Endothelial cell of umbilical vein (primary cell): ENCODE measurements around the gene IBA57. TPM values are rescaled to one million over a fixed set of nuclear protein-coding genes. Genes with fewer than 3 reads are reported as not detected.

Source experiments
- BruUV-seq: library from RNA; stranded (reverse); fragments of 400-500 nt; replicated peaks from 2 replicates; lab custom pipeline; 2021; lab: Mats Ljungman, UMichigan
- CTCF ChIA-PET: fragments of 300-600, 350-600 bp; sonication (Branson Sonifier 250); formaldehyde crosslinking; loops from one replicate; lab custom pipeline; 2021; ENCODE audit warnings: antibody characterized with exemption, inconsistent platforms; lab: Charles Lee
- POLR2A ChIA-PET: fragments of 300-600, 350-600 bp; sonication (Branson Sonifier 250); formaldehyde crosslinking; loops from one replicate; lab custom pipeline; 2021; ENCODE audit warnings: antibody characterized with exemption, inconsistent platforms; lab: Charles Lee
- DNase-seq: peaks from one replicate; pipeline ENCODE4 v3.0.0-alpha.2; 2011; ENCODE audit warnings: low read depth, low spot score
- FAIRE-seq: peaks from 2 replicates; lab custom pipeline; 2011; peaks lifted over from hg19 to GRCh38; lab: Jason Lieb, UNC
- H2AFZ ChIP-seq: 2 replicates; pipeline ENCODE4 v1.6.0; 2012; ENCODE audit warnings: low read depth, low read length, control low read depth, inconsistent platforms
- H3K27ac ChIP-seq: 2 replicates; pipeline ENCODE4 v1.5.1; 2011; ENCODE audit warnings: low read depth, mild to moderate bottlenecking, control low read depth, low read length, moderate library complexity; ENCODE audit not compliant: insufficient read depth
- H3K27me3 ChIP-seq, 2 experiments: 2 replicates each; pipeline versions ENCODE4 v1.6.0 to v1.6.1; 2011; ENCODE audit warnings: low read length in 2 of 2, mixed read lengths in 1 of 2; ENCODE audit not compliant: control insufficient read depth in 2 of 2, insufficient read depth in 2 of 2
- H3K36me3 ChIP-seq, 2 experiments: 2 replicates in 1 of 2; 3 replicates in 1 of 2; pipeline ENCODE4 v1.5.1; 2011; ENCODE audit warnings: low read length in 2 of 2, mild to moderate bottlenecking in 1 of 2, moderate library complexity in 1 of 2; ENCODE audit not compliant: control insufficient read depth in 2 of 2, insufficient read depth in 2 of 2; ENCODE audit errors: extremely low read depth in 1 of 2
- H3K4me1 ChIP-seq: 3 replicates; pipeline ENCODE4 v1.5.1; 2011; ENCODE audit warnings: mild to moderate bottlenecking, low read length; ENCODE audit not compliant: control insufficient read depth, insufficient read depth; ENCODE audit errors: extremely low read depth
- H3K4me2 ChIP-seq: 2 replicates; pipeline ENCODE4 v1.6.1; 2011; ENCODE audit warnings: low read length, control low read depth, mixed read lengths; ENCODE audit not compliant: insufficient read depth
- H3K4me3 ChIP-seq, 3 experiments: fragments of 200-600 bp in 1 of 3; sonication (generic), shearing (Covaris generic) in 1 of 3; replicated peaks in 1 of 3; 2 replicates each; pipeline ENCODE4 v1.5.1; 2011 to 2016; ENCODE audit warnings: control low read depth in 3 of 3, low read length in 3 of 3, mild to moderate bottlenecking in 2 of 3, inconsistent platforms in 1 of 3, low read depth in 1 of 3, moderate library complexity in 1 of 3; ENCODE audit not compliant: insufficient read depth in 1 of 3
- H3K79me2 ChIP-seq: 2 replicates; pipeline ENCODE4 v1.6.0; 2012; ENCODE audit warnings: low read length, inconsistent platforms; ENCODE audit not compliant: control insufficient read depth, insufficient read depth
- H3K9ac ChIP-seq: replicated peaks from 2 replicates; pipeline ENCODE3; 2011; ENCODE audit warnings: low read length, control low read depth; ENCODE audit not compliant: insufficient read depth; ENCODE audit errors: extremely low read depth
- H3K9me1 ChIP-seq: replicated peaks from 3 replicates; pipeline ENCODE4 v1.6.0; 2011; ENCODE audit warnings: mild to moderate bottlenecking, low read length; ENCODE audit not compliant: control insufficient read depth, insufficient read depth; ENCODE audit errors: extremely low read depth
- H3K9me3 ChIP-seq: replicated peaks from 2 replicates; pipeline ENCODE4 v1.5.1; 2012; ENCODE audit warnings: low read length, inconsistent platforms; ENCODE audit not compliant: control insufficient read depth, insufficient read depth
- H4K20me1 ChIP-seq: replicated peaks from 2 replicates; pipeline ENCODE3; 2011; ENCODE audit warnings: mild to moderate bottlenecking, low read length; ENCODE audit not compliant: control insufficient read depth, insufficient read depth; ENCODE audit errors: extremely low read depth
- EZH2 ChIP-seq: IDR thresholded peaks from 2 replicates; pipeline ENCODE4 v1.6.1; 2012; ENCODE audit warnings: borderline replicate concordance, low read depth, mild to moderate bottlenecking, moderate library complexity, low read length, inconsistent platforms; ENCODE audit not compliant: severe bottlenecking
- FOS ChIP-seq: IDR thresholded peaks from 2 replicates; pipeline ENCODE4 v1.6.1; 2011; ENCODE audit warnings: mild to moderate bottlenecking, low read length, moderate library complexity, borderline replicate concordance; ENCODE audit not compliant: insufficient read depth
- GATA2 ChIP-seq: IDR thresholded peaks from 2 replicates; pipeline ENCODE4 v1.7.0; 2011; ENCODE audit warnings: low read depth, mild to moderate bottlenecking, moderate library complexity, mixed read lengths, low read length; ENCODE audit not compliant: insufficient read length, insufficient read depth
- JUN ChIP-seq: IDR thresholded peaks from 2 replicates; pipeline ENCODE4 v1.6.1; 2011; ENCODE audit warnings: borderline replicate concordance, low read depth; ENCODE audit not compliant: insufficient read length, insufficient read depth
- MYC ChIP-seq: IDR thresholded peaks from one replicate; pipeline ENCODE4 v1.6.1; 2011; ENCODE audit warnings: mild to moderate bottlenecking, low read depth, low read length
- POLR2A ChIP-seq: IDR thresholded peaks from 2 replicates; pipeline ENCODE4 v1.6.1; 2012; ENCODE audit warnings: low read depth, mild to moderate bottlenecking, control low read depth, low read length
- POLR2AphosphoS5 ChIP-seq: IDR thresholded peaks from 2 replicates; pipeline ENCODE4 v1.6.1; 2012; ENCODE audit warnings: low read depth, mild to moderate bottlenecking, control low read depth, low read length, moderate library complexity; ENCODE audit not compliant: insufficient read depth
- dilution Hi-C: fragments of 300-500 bp; cut with MboI; formaldehyde crosslinking; loops from one replicate; pipeline ENCODE4 v1.15.0; 2019; ENCODE audit warnings: low sequenced_read_pairs; ENCODE audit not compliant: extremely low pct_ligation_motif_present
- intact Hi-C: fragments of 100-400 bp; cut with micrococcal nuclease; formaldehyde crosslinking; loops from one replicate; pipeline ENCODE4 v1.10.0; 2022
- polyA plus RNA-seq, 4 experiments: library from polyadenylated mRNA; depleted of rRNA in 3 of 4; stranded (reverse) in 3 of 4; unstranded in 1 of 4; fragments of >200 nt; gene quantifications; 2 replicates each; pipeline versions ENCODE4 v1.2.1 to v1.2.3, GENCODE V29; 2011 to 2012; ENCODE audit warnings: missing spikeins in 1 of 4
- total RNA-seq: library from RNA; stranded (reverse); gene quantifications from 2 replicates; pipeline ENCODE4 v1.2.3, GENCODE V29; 2021
- TF ChIP-seq, protein P1 (sequence below), 2 donors: IDR thresholded peaks; 1 replicate in 1 of 2; 2 replicates in 1 of 2; pipeline ENCODE4 v1.5.1; 2011; ENCODE audit warnings: low read length in 2 of 2, mild to moderate bottlenecking in 2 of 2, moderate library complexity in 2 of 2, control low read depth in 1 of 2, inconsistent platforms in 1 of 2, low read depth in 1 of 2; ENCODE audit not compliant: insufficient read depth in 1 of 2; ENCODE audit errors: extremely low read depth in 1 of 2
- TF ChIP-seq, protein P2 (sequence below): IDR thresholded peaks from 2 replicates; pipeline ENCODE4 v1.6.1; 2011; ENCODE audit not compliant: insufficient read depth, insufficient read length

IBA57 gene
- total and polyA plus RNA-seq, 2 donors (not counting 3 experiments of a cell fraction or from before 2014, with no cell fraction given): 3.4 to 7.7 TPM

DNA sequence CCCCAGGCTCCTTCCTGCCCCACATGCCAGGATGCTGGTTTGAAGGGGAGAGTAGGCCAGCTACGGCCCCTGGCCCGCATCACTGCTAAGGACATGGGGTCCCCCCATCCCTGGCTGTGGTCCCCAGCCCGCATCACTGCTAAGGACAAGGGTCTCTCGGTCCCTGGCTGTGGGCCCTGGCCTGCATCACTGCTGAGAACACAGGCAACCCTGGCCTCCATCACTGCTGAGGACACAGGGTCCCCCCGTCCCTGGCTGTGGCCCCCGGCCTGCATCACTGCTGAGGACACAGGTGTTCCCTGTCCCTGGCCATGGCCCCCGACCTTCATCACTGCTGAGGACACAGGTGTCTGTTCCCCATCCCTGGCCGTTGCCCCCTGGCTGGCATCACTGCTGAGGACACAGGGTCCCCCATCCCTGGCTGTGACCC is 41.8 kb downstream of the IBA57 start:
- Histone ChIP-seq H3K9ac (no peak overlapping the region), H3K27ac (no peak overlapping the region), H3K4me1 (no peaks in the 10 kb centered on the region), H3K9me1 (no peaks in the 10 kb centered on the region), H4K20me1 (no peaks in the 10 kb centered on the region), H3K27me3 (peaks cover under 1 to 10% of the 10 kb centered on the region in 2 experiments), H3K9me3 (no peaks in the 10 kb centered on the region), H3K4me3 (no peak overlapping the region), H3K4me2 (no peak overlapping the region), H2AFZ (no peak overlapping the region), H3K36me3 (no peaks in the 10 kb centered on the region), H3K79me2 (no peaks in the 10 kb centered on the region)
- dilution Hi-C loops (no loop called here), intact Hi-C loops (no loop called here)
- DNase-seq: no peak
- FAIRE-seq: no peak
- ChIA-PET CTCF (no interaction called here), POLR2A (no interaction called here)
- TF ChIP-seq, protein P1, sequence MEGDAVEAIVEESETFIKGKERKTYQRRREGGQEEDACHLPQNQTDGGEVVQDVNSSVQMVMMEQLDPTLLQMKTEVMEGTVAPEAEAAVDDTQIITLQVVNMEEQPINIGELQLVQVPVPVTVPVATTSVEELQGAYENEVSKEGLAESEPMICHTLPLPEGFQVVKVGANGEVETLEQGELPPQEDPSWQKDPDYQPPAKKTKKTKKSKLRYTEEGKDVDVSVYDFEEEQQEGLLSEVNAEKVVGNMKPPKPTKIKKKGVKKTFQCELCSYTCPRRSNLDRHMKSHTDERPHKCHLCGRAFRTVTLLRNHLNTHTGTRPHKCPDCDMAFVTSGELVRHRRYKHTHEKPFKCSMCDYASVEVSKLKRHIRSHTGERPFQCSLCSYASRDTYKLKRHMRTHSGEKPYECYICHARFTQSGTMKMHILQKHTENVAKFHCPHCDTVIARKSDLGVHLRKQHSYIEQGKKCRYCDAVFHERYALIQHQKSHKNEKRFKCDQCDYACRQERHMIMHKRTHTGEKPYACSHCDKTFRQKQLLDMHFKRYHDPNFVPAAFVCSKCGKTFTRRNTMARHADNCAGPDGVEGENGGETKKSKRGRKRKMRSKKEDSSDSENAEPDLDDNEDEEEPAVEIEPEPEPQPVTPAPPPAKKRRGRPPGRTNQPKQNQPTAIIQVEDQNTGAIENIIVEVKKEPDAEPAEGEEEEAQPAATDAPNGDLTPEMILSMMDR (IDR thresholded peaks at IDR 0.05; ENCODE audit: extremely low read depth in 1 of 2, insufficient read depth in 1 of 2, low read depth in 1 of 2, low read length in 2 of 2): no peak
- TF ChIP-seq FOS: no peak
- no peak for TF ChIP-seq MYC
- TF ChIP-seq POLR2A: no peak
- TF ChIP-seq, protein P2, sequence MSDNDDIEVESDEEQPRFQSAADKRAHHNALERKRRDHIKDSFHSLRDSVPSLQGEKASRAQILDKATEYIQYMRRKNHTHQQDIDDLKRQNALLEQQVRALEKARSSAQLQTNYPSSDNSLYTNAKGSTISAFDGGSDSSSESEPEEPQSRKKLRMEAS: no peak
- no peak for TF ChIP-seq POLR2AphosphoS5
- TF ChIP-seq JUN: no peak
- no peak for TF ChIP-seq EZH2
- TF ChIP-seq GATA2: no peak
- no TSS peak for BruUV-seq
